GM12878 (cell line): ENCODE data around the gene NTRK1. TPM values are rescaled to one million over a fixed set of nuclear protein-coding genes. Genes with fewer than 3 reads are reported as not detected.

Source experiments
- ATAC-seq: fragments of 200-7000 bp; cut with Tn5 transposase; 3 replicates; pipeline ENCODE4 v1.9.1; 2020; ENCODE audit warnings: mild to moderate bottlenecking, moderate library complexity
- BruUV-seq: library from RNA; stranded (reverse); fragments of 400-500 nt; replicated peaks from 2 replicates; lab custom pipeline; 2021; lab: Mats Ljungman, UMichigan
- CTCF ChIA-PET: fragments of 300-600 bp; sonication (Branson Sonifier 250); formaldehyde crosslinking; extraction: SDS; loops from one replicate; lab custom pipeline; 2021; ENCODE audit warnings: inconsistent platforms; lab: Yijun Ruan, JAX
- POLR2A ChIA-PET: fragments of 350-600 bp; formaldehyde crosslinking; extraction: SDS; loops from one replicate; lab custom pipeline; 2021; ENCODE audit warnings: inconsistent platforms; lab: Charles Lee
- RAD21 ChIA-PET: fragments of 300-600 bp; sonication (Branson Sonifier 250); formaldehyde crosslinking; loops from one replicate; lab custom pipeline; 2023; ENCODE audit warnings: antibody characterized with exemption; ENCODE audit not compliant: unreplicated experiment; lab: Charles Lee
- SMC1A ChIA-PET: fragments of 300-600 bp; sonication (Branson Sonifier 250); formaldehyde crosslinking; loops from one replicate; lab custom pipeline; 2023; ENCODE audit not compliant: unreplicated experiment, uncharacterized antibody; lab: Charles Lee
- DNase-seq: peaks from one replicate; pipeline ENCODE4 v3.0.0-alpha.2; 2011; ENCODE audit warnings: low read depth, low spot score
- FAIRE-seq: peaks from 3 replicates; lab custom pipeline; 2011; peaks lifted over from hg19 to GRCh38; lab: Jason Lieb, UNC
- H2AFZ ChIP-seq: 2 replicates; pipeline ENCODE4 v1.6.0; 2011; ENCODE audit warnings: low read depth, low read length, control low read depth; ENCODE audit not compliant: control insufficient read depth
- H3K27ac ChIP-seq: 2 replicates; pipeline ENCODE4 v1.5.1; 2011; ENCODE audit warnings: control low read depth; ENCODE audit not compliant: control insufficient read depth, insufficient read depth
- H3K27me3 ChIP-seq, 2 experiments: replicated peaks in 1 of 2; 2 replicates each; pipeline versions ENCODE4 v1.6.0 to v1.6.1; 2011; ENCODE audit warnings: low read length in 1 of 2; ENCODE audit not compliant: control insufficient read depth in 2 of 2, insufficient read depth in 2 of 2
- H3K36me3 ChIP-seq, 2 experiments: 2 replicates each; pipeline ENCODE4 v1.5.1; 2011; ENCODE audit warnings: low read length in 1 of 2; ENCODE audit not compliant: control insufficient read depth in 2 of 2, insufficient read depth in 2 of 2
- H3K4me1 ChIP-seq: 2 replicates; pipeline ENCODE4 v1.6.1; 2011; ENCODE audit warnings: mild to moderate bottlenecking, low read length, moderate library complexity, mixed read lengths; ENCODE audit not compliant: control insufficient read depth, insufficient read depth
- H3K4me2 ChIP-seq: 2 replicates; pipeline ENCODE4 v1.6.0; 2011; ENCODE audit warnings: control low read depth; ENCODE audit not compliant: control insufficient read depth, insufficient read depth
- H3K4me3 ChIP-seq: fragments of 200-600 bp; sonication (generic); 2 replicates; pipeline ENCODE4 v1.5.1; 2016
- H3K79me2 ChIP-seq: 2 replicates; pipeline ENCODE4 v1.6.0; 2011; ENCODE audit warnings: low read length; ENCODE audit not compliant: control insufficient read depth, insufficient read depth
- H3K9ac ChIP-seq: 2 replicates; pipeline ENCODE4 v1.8.0; 2011; ENCODE audit warnings: low read length, control low read depth, mixed read lengths; ENCODE audit not compliant: control insufficient read depth, insufficient read depth
- H3K9me3 ChIP-seq: replicated peaks from 3 replicates; pipeline ENCODE4 v1.5.1; 2011; ENCODE audit warnings: mild to moderate bottlenecking, low read length; ENCODE audit not compliant: control insufficient read depth, insufficient read depth
- H4K20me1 ChIP-seq: 2 replicates; pipeline ENCODE4 v1.6.0; 2011; ENCODE audit not compliant: control insufficient read depth, insufficient read depth
- CTCF ChIP-seq, 3 experiments: IDR thresholded peaks in 2 of 3; conservative IDR thresholded peaks in 1 of 3; 2 replicates each; pipeline ENCODE4 v1.5.1; 2011; ENCODE audit warnings: low read depth in 3 of 3, low read length in 3 of 3, mild to moderate bottlenecking in 3 of 3, control low read depth in 2 of 3, moderate library complexity in 2 of 3, inconsistent platforms in 1 of 3, mixed read lengths in 1 of 3; ENCODE audit not compliant: control insufficient read depth in 2 of 3, insufficient read depth in 1 of 3; ENCODE audit errors: extremely low read depth in 1 of 3
- RAD21 ChIP-seq: IDR thresholded peaks from 2 replicates; pipeline ENCODE4 v1.6.1; 2011; ENCODE audit warnings: mild to moderate bottlenecking, low read depth, low read length, moderate library complexity; ENCODE audit not compliant: insufficient read depth
- RUNX3 ChIP-seq: IDR thresholded peaks from 2 replicates; pipeline ENCODE4 v1.6.1; 2012; ENCODE audit warnings: low read length, inconsistent platforms
- ZNF274 ChIP-seq: IDR thresholded peaks from one replicate; pipeline ENCODE4 v1.8.0; 2011; ENCODE audit not compliant: insufficient read length, insufficient read depth
- WGBS: methylation state at CpG from one replicate; pipeline ENCODE4 v1.1.6; 2016; ENCODE audit warnings: low lambda C conversion rate; ENCODE audit not compliant: insufficient replicate concordance, insufficient coverage; ENCODE audit errors: missing lambda C conversion rate; 5-methylcytosine and 5-hydroxymethylcytosine counted together
- in situ Hi-C: fragments of 300-500 bp; cut with MboI; formaldehyde crosslinking; loops from 9 replicates; pipeline ENCODE4 v1.14.3; 2018; ENCODE audit warnings: mixed read lengths
- intact Hi-C: fragments of 100-400 bp; cut with micrococcal nuclease; formaldehyde crosslinking; loops from one replicate; pipeline ENCODE4 v1.14.2; 2022; ENCODE audit not compliant: unreplicated experiment
- polyA plus RNA-seq, 11 experiments: library from polyadenylated mRNA; depleted of rRNA in 4 of 11; unstranded in 6 of 11; stranded (reverse) in 5 of 11; fragments of >200 nt; fragmentation: Nextera tagmentation in 4 of 11; fragmentation: Illumina TruSeq in 1 of 11; extraction: Ambion mirVana in 4 of 11; extraction: Trizol in 1 of 11; gene quantifications; 1 replicate in 1 of 11; 2 replicates in 10 of 11; pipeline versions ENCODE4 v1.2.1 to v1.2.3, GENCODE V29; 2011 to 2016; ENCODE audit warnings: inconsistent platforms in 2 of 11, missing spikeins in 2 of 11, low read depth in 1 of 11
- total RNA-seq, 4 experiments: library from RNA; depleted of rRNA in 3 of 4; stranded (reverse); fragments of >200 nt in 3 of 4; fragmentation: Illumina TruSeq in 1 of 4; extraction: Trizol in 1 of 4; gene quantifications; 2 replicates each; pipeline versions ENCODE4 v1.2.1 to v1.2.3, GENCODE V29; 2013 to 2021

Gene NTRK1
- total and polyA plus RNA-seq, 10 of the 15 experiments (the other 5 are each of a cell fraction or from before 2014, with no cell fraction given) = 0.10 to 0.56 (median 0.40) TPM; not detected in 7

- no peak for DNase-seq
- TF ChIP-seq RUNX3 (peak; percentile 31; the same call in 1 of the 2 replicates), RAD21 (peak; percentile 24; the same call in 1 of the 2 replicates), CTCF (IDR thresholded peaks at IDR 0.05 in 2 of 3, conservative IDR thresholded peaks at IDR 0.05 in 1 of 3; ENCODE audit: control insufficient read depth in 2 of 3, extremely low read depth in 1 of 3, insufficient read depth in 1 of 3, low read depth in 3 of 3, low read length in 3 of 3) (peak; percentile 35 to 52 (median 41); a peak in 5 of 6 replicates), ZNF274 (no peak)
- ChIA-PET RAD21 (no interaction called here), CTCF (interaction anchor here (1.1 to 1.7 kb wide), 2 partner anchors 8 to 154 kb away, joined by 3 to 4 read pairs; no protein-coding TSS in a partner anchor), SMC1A (no interaction called here), POLR2A (no interaction called here)
- Histone ChIP-seq H3K4me1 (no peaks in the 10 kb centered on the region), H2AFZ (no peak within 1 kb of the TSS), H3K4me2 (no peak within 1 kb of the TSS), H3K79me2 (no peaks in the 10 kb centered on the region), H3K9ac (no peak within 1 kb of the TSS), H3K36me3 (no peaks in the 10 kb centered on the region), H3K27ac (no peak within 1 kb of the TSS), H3K4me3 (no peak within 1 kb of the TSS), H3K9me3 (no peaks in the 10 kb centered on the region), H4K20me1 (no peaks in the 10 kb centered on the region), H3K27me3 (peaks cover 19% of the 10 kb centered on the region in 2 experiments)
- intact Hi-C loops (no loop called here), in situ Hi-C loops (no loop called here)
- no peak for FAIRE-seq
- 20% methylated on average over 66 of the region's 71 CpGs for WGBS
- peak; percentile 90 for ATAC-seq
- BruUV-seq = no TSS peak
These were observed 59.8 kb downstream of the NTRK1 start, which contains the start of gene LRRC71 for GRCh38 chr1:156920233-156921052. Gene LRRC71, plus strand, starts transcription at chr1:156920632. Its CDS starts 172 bp downstream, at chr1:156920804.
